ENCODE measurements around the gene HLA-DQA2. TPM values are rescaled to one million over a fixed set of nuclear protein-coding genes. Genes with fewer than 3 reads are reported as not detected.
"Not testable (repeated sequence)": the region's sequence is repeated elsewhere in the genome, so short reads cannot be mapped to it uniquely, and the experiment has no call there.

Gene HLA-DQA2
- polyA plus RNA-seq, 3 donors: not detected

DNA sequence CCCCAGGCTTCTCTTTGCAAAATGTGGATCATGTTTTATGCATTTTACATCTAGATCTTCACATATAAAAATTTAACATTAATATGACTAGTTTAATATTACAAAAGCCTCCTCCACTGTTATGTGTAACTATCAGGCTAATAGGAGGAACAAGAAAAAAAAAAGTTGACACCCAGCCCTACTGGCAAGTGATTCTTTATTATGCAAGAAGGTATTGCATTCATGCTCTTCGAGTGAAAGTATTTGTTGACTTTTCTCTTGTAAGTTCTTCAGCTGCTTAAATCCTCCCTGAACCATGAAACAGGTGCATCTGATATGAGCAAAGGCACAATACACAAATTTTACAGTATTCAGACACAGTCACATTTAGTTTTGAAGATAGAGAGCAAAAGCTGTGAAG lies 22.9 kb downstream of the HLA-DQA2 start:
- no peak overlapping the region for H3K27ac ChIP-seq (ENCODE audit: low read depth, low read length)
- WGBS, 3 donors: 17 to 38% (median 28%) methylated on average over 1 of the region's 1 CpG

DNA sequence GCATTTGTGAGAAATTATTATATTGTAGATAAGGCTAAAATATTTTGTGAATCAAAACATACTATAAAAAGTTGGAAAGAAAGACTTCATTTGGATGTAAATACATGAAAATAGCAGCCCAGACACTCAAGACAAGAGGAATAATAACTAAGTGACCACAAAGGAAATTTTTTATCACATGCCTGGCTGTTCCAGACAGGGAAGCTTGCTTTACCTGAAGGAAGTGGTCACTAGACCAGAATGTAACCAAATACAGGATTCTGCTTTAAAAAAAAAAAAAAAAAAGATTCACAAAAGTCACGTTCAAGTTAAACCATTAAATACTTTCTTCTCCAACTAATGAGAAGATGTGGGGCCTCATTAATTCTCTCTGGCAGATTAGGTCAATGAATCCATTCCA lies 31.5 kb downstream of the HLA-DQA2 start:
- H3K27ac ChIP-seq (ENCODE audit: low read depth, low read length): no peak overlapping the region
- 16 to 22% (median 17%) methylated on average over 1 of the region's 1 CpG for WGBS, 3 donors

DNA sequence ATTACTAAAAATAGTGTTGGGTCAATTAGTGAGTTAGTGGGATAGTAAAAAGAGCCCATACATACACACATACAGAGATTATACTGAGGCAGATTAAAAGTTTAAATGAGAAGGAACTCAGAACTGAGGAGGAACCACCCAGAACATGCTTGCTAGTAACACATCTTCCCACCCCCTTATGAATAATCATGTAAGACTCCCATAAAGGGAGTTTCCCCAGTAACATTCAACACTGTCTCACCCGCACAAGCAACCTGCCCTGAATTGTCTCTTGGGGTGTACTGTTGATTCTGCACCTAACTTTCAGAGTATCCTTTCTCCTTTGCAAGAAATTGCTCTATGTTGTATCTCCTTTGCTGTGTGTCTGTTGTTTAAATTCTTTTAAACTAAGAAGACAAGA lies 33.2 kb downstream of the HLA-DQA2 start:
- 57 to 63% (median 58%) methylated on average over 1 of the region's 1 CpG for WGBS, 3 donors
- H3K27ac ChIP-seq (ENCODE audit: low read depth, low read length): no peak overlapping the region

DNA sequence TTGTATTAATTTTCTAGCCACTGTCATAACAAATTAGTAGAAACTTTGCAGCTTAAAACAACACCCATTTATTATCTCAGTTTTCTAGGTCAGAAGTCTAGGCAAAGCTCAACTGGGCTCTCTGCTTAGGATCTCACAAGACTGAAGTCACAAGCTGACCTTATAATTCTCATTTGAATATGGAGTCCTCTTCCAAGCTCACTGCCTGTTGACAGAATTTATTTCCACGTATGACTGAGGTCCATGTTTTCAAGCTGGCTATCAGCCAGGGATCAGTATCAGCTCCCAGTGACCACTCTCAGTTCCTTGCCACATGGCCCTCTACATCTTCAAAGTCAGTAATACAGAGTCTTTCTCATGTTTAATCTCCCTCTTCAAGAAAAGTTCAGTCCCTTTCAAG lies 33.9 kb downstream of the HLA-DQA2 start:
- WGBS, 3 donors: 16 to 45% (median 17%) methylated on average over 1 of the region's 1 CpG
- H3K27ac ChIP-seq (ENCODE audit: low read depth, low read length): no peak overlapping the region

DNA sequence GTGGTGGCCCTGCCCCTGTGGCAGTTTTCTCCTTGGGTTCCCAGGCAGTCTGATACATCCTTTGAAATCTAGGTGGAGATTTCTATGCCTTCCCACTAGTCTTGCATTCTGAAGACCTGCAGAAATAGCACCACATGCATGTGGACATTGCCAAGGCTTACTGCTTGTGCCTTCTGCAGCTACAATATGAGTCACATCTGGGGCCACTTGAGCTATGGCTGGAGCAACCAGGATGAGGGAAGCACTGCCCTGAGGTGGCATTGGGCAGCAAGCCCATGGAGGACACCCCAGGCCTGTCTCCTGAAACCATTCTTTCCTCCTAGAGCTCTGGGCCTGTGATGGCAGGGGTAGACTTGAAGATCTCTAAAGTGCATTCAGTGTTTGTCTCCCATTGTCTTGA lies 37.8 kb downstream of the HLA-DQA2 start:
- H3K27ac ChIP-seq (ENCODE audit: low read depth, low read length): no peak overlapping the region

DNA sequence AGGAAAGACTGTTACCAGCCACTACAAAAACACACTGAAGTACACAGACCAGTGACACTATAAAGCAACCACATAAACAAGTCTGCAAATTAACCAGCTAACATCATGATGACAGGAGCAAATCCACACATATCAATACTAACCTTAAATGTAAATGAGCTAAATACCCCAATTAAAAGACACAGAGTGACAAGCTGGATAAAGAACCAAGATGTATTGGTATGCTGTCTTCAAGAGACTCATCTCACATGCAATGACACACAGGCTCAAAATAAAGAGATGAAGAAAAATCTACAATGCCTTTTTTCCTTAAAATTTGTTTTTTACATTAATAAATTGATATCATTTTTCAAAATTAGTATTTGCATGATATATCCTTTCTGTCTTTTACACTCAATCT lies 41.7 kb downstream of the HLA-DQA2 start:
- H3K27ac ChIP-seq (ENCODE audit: low read depth, low read length): not testable (repeated sequence)

DNA sequence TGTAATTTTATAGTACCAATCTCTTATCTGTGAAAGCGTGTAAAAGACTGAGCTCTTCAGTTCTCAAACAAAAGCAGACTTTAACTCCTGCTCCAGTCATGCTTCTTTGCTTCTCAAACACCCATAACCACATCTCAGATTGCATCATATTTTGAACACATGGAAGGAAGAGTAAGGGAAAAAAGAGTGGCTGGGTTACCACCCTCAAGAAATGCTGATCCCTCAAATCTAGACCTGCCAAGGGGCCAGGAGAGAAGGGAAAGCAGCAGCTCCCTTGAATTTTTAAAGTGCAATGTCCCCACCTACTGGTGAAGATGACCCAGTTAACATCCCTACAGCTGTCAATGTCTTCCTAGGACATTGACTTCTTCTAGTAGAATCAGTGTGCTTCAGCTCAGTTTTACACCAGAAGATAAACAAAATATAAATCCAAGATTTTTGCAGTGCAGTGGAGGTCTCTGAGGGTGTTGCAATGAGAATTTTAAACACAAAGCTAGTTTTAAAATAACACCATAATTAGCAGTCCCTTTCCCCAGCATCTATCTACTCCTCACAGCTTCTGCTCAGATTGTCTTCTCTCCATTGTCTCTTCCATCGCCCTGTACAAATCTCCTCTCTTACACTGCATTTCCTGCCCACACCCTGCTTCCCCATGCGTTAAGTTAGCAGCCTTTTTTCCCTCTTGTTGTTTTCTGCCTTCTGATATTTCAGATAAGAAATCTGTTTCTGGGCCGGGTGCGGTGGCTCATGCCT lies 44.8 kb downstream of the HLA-DQA2 start:
- 37 to 45% (median 41%) methylated on average over 5 of the region's 5 CpGs for WGBS, 3 donors
- H3K27ac ChIP-seq (ENCODE audit: low read depth, low read length): no peak overlapping the region

DNA sequence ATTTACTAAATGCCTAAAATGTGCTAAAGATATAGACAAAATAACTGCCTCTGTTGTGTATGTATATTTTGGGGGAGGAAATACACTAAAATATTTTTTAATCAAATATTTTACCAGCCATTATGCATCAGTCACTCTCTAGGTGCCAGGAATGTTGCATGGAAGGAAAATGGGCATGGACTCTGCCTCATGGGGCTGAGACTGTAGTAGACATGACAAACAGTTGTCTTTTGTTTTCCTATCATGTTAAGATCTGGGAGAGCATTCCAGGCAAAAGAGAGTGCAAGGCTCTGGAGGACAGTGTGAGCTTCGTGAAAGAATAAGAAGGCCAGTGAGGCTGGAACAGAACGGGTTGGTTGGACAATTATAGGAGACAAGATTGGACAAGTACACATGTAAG lies 49.1 kb downstream of the HLA-DQA2 start:
- no peak overlapping the region for H3K27ac ChIP-seq (ENCODE audit: low read depth, low read length)
- WGBS, 3 donors: 42 to 70% (median 42%) methylated on average over 2 of the region's 2 CpGs

DNA sequence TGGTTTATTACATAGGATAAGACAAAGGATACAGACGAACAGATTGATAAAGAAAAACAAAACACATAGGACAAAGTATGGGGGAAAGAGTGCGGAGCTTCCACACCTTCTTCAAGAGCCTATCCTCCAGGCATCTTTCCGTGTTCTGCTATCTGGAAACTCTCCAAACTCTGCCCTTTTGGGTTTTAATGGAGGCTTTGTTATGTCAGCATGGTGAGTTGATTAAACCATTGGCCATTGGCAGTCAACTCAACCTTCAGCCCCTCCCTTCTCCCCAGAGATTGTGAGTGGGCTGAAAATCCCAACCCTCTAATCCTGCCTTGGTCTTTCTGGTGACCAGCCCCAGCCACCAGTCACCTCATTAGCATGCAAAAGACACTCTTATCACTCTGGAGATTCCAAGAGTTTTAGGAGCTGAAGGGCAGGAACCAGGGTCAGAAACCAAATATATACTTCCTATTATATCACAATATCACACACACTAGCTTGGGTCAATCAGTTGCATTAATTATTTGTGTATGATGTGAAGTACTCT lies 51.8 kb downstream of the HLA-DQA2 start:
- 66 to 82% (median 82%) methylated on average over 3 of the region's 3 CpGs for WGBS, 3 donors
- no peak overlapping the region for H3K27ac ChIP-seq (ENCODE audit: low read depth, low read length)

DNA sequence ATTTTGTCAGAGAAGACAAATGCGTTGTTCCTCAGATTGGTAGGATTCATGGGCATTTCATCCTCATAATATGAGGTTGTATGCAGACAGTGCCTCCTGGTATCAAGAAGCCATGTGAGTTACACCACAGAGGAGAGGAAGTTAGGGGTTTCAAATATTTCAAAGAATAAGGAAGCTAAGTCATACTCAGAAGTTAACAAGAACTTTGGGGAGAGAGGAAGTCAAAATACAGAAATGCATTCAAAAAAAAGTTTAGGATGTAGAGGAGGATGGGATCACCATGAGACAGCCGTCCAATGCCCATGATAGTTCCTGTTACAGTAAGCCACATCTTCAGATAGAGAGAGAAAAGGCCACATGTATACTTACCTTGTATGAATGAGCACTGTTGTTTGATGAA lies 53.3 kb downstream of the HLA-DQA2 start:
- H3K27ac ChIP-seq (ENCODE audit: low read depth, low read length): no peak overlapping the region
- 20 to 61% (median 51%) methylated on average over 2 of the region's 2 CpGs for whole genome bisulfite sequencing, 3 donors

Other genes with a start within 250 kb of the HLA-DQA2 start
- gene HLA-DRB5, start 211.1 kb upstream of the HLA-DQA2 start, polyA plus RNA-seq: 1 to 10 TPM in 2 of 3 donors, under 1 TPM in 1; 0.67 to 1.4 (median 1.0) TPM
- 10 to 100 TPM; 26.0 to 93.5 (median 30.5) TPM for gene HLA-DRB1, start 151.5 kb upstream of the HLA-DQA2 start, polyA plus RNA-seq
- gene HLA-DQA1, start 104.0 kb upstream of the HLA-DQA2 start, polyA plus RNA-seq: 10 to 100 TPM in 1 of 3 donors, 1 to 10 TPM in 2; 6.2 to 47.9 (median 8.1) TPM
- 10 to 100 TPM in 2 of 3 donors, 1 to 10 TPM in 1; 8.7 to 73.5 (median 43.3) TPM for gene HLA-DQB1, start 74.7 kb upstream of the HLA-DQA2 start, polyA plus RNA-seq
- gene HLA-DQB2, start 22.1 kb downstream of the HLA-DQA2 start, polyA plus RNA-seq: not detected
- gene HLA-DOB, start 75.6 kb downstream of the HLA-DQA2 start, polyA plus RNA-seq: under 1 TPM in 2 of 3 donors, not detected in 1; 0.58 to 0.62 TPM
- gene TAP2, start 97.3 kb downstream of the HLA-DQA2 start, polyA plus RNA-seq: 10 to 100 TPM in 2 of 3 donors, 1 to 10 TPM in 1; 8.3 to 29.4 (median 17.8) TPM
- 10 to 100 TPM; 43.8 to 93.3 (median 61.5) TPM for gene PSMB8, start 102.7 kb downstream of the HLA-DQA2 start, polyA plus RNA-seq
- gene TAP1, start 112.3 kb downstream of the HLA-DQA2 start, polyA plus RNA-seq: 10 to 100 TPM; 29.6 to 43.0 (median 34.0) TPM
- 10 to 100 TPM; 17.0 to 66.6 (median 53.4) TPM for gene PSMB9, start 112.8 kb downstream of the HLA-DQA2 start, polyA plus RNA-seq
- 10 to 100 TPM in 2 of 3 donors, 1 to 10 TPM in 1; 4.3 to 19.0 (median 18.8) TPM for gene HLA-DMB, start 199.6 kb downstream of the HLA-DQA2 start, polyA plus RNA-seq
- 10 to 100 TPM; 14.2 to 70.0 (median 55.4) TPM for gene HLA-DMA, start 211.7 kb downstream of the HLA-DQA2 start, polyA plus RNA-seq
- 100 to 1,000 TPM in 2 of 3 donors, 10 to 100 TPM in 1; 83.9 to 118 (median 116) TPM for gene BRD2, start 227.2 kb downstream of the HLA-DQA2 start, polyA plus RNA-seq